ENCODE measurements around the gene CSH2.

GRCh38 chr17:63832014-63832413, 41.5 kb downstream of the CSH2 start:
- no peak for TF ChIP-seq CTCF (IDR thresholded peaks at IDR 0.05)
- TF ChIP-seq POLR2A (IDR thresholded peaks at IDR 0.05) = no peak

Measured in thyroid gland (tissue), 4 donors.